Duodenal mucosa (tissue), 2 donors: ENCODE results near the gene LPP.

Source experiments
- H3K27ac ChIP-seq: one replicate; pipeline ENCODE4 v1.7.0; 2013; ENCODE audit warnings: low read depth, low read length
- H3K27me3 ChIP-seq, 2 donors: one replicate each; pipeline ENCODE4 v1.7.0; 2013; ENCODE audit warnings: low read length in 2 of 2, control low read depth in 1 of 2; ENCODE audit not compliant: insufficient read depth in 2 of 2, control insufficient read depth in 1 of 2
- H3K36me3 ChIP-seq, 2 donors: one replicate each; pipeline ENCODE4 v1.7.0; 2013; ENCODE audit warnings: low read length in 2 of 2, control low read depth in 1 of 2; ENCODE audit not compliant: insufficient read depth in 2 of 2, control insufficient read depth in 1 of 2
- H3K4me1 ChIP-seq, 2 donors: one replicate each; pipeline ENCODE4 v1.7.0; 2013; ENCODE audit warnings: low read length in 2 of 2, control low read depth in 1 of 2; ENCODE audit not compliant: insufficient read depth in 2 of 2, control insufficient read depth in 1 of 2
- H3K4me3 ChIP-seq, 2 donors: one replicate each; pipeline ENCODE4 v1.7.0; 2013; ENCODE audit warnings: low read length in 2 of 2, low read depth in 1 of 2
- H3K9ac ChIP-seq, 2 donors: one replicate each; pipeline ENCODE4 v1.7.0; 2013; ENCODE audit warnings: low read length in 2 of 2, low read depth in 1 of 2
- H3K9me3 ChIP-seq, 2 donors: one replicate each; pipeline ENCODE4 v1.7.0; 2013; ENCODE audit warnings: low read length in 2 of 2, control low read depth in 1 of 2; ENCODE audit not compliant: control insufficient read depth in 1 of 2

The LPP gene

DNA sequence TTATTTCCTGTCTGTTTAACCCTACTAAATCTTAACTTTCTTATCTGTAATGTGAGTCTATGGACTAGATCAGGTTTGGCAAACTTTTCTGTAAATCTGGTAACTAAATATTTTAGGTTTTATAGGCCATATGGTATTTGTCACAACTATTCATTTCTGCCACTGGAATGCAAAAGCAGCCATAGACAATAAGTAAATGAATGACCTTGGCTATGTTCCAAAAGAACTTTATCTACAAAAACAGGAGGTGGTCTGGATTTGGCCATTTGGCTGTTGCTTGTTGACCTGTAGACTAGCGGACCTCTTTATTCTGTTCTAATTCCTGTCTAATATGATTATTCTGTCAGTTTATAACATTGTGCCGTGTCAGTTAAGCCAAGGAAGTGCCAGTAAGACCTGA lies 314.2 kb downstream of the LPP start:
- Histone ChIP-seq H3K9ac (no peak overlapping the region), H3K4me3 (no peak overlapping the region), H3K4me1 (peaks cover 0 to 5% of the 10 kb centered on the region in 2 donors), H3K27me3 (no peaks in the 10 kb centered on the region), H3K36me3 (no peaks in the 10 kb centered on the region), H3K9me3 (no peaks in the 10 kb centered on the region), H3K27ac (no peak overlapping the region)

DNA sequence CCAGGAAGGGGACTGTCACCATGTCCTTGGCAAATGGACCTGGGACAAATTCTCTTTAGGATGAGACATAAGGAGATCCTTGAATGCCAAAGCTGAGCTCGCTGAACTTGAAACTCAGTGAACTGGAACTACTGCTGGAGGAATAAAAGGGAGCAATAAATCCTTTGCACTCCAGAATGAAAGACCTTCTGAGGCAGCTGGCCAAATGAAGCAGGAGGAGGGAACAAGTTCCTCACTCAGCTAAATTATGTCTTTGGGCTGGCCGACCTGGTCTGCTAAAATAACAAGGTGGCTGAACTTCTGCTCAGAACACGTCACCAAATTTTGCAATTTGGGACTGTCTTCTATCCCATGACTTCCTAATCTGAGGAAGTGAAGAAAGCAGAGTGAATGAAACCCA lies 314.7 kb downstream of the LPP start:
- Histone ChIP-seq H3K4me1 (peaks cover 0 to 5% of the 10 kb centered on the region in 2 donors), H3K4me3 (no peak overlapping the region), H3K27ac (no peak overlapping the region), H3K27me3 (no peaks in the 10 kb centered on the region), H3K36me3 (no peaks in the 10 kb centered on the region), H3K9me3 (no peaks in the 10 kb centered on the region), H3K9ac (no peak overlapping the region)

GRCh38 chr3:188469228-188469885 lies 315.4 kb downstream of the LPP start:
- no peak overlapping the region for H3K4me3 ChIP-seq
- H3K4me1 ChIP-seq = peaks cover 0 to 5% of the 10 kb centered on the region in 2 donors
- H3K27me3 ChIP-seq = no peaks in the 10 kb centered on the region
- no peak overlapping the region for H3K27ac ChIP-seq
- H3K9ac ChIP-seq = no peak overlapping the region
- no peaks in the 10 kb centered on the region for H3K9me3 ChIP-seq
- H3K36me3 ChIP-seq = no peaks in the 10 kb centered on the region

DNA sequence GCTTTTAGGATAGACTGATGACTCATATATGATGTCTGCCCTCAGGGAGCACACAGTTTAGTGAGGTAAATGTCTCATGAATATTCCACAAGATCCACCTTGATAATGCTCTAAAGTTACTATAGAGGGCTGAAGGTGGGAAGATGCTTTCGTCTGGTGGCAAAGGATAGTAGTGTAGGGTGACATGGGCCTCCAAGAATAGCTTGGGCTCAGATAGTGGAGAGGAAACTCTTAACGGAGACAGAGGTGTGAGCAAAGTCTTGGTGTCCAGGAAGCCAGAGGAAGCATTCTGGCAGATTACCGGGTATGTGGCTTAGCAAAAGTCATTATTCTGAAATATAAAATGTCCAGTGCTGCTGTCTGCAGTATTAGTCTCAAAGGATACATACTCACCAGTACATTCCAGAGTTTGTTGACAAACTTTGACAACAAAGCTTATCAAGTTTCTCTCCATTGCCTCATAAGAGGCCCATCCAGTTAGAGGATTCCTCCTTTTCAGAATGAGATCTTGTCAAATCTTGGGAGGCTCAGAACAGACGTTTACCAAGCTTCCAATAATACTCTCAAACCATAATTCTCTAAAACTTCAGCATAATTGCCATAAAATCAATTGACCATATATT lies 316.7 kb downstream of the LPP start:
- Histone ChIP-seq H3K36me3 (no peaks in the 10 kb centered on the region), H3K27me3 (no peaks in the 10 kb centered on the region), H3K9me3 (no peaks in the 10 kb centered on the region), H3K9ac (no peak overlapping the region), H3K27ac (no peak overlapping the region), H3K4me3 (no peak overlapping the region), H3K4me1 (peaks cover 0 to 5% of the 10 kb centered on the region in 2 donors)

- Histone ChIP-seq H3K4me3 (no peak overlapping the region), H3K9me3 (no peaks in the 10 kb centered on the region), H3K36me3 (no peaks in the 10 kb centered on the region), H3K27me3 (no peaks in the 10 kb centered on the region), H3K27ac (no peak overlapping the region), H3K4me1 (peaks cover 0 to 5% of the 10 kb centered on the region in 2 donors), H3K9ac (no peak overlapping the region)
These were observed 317.8 kb downstream of the LPP start for GRCh38 chr3:188471723-188472122.

- Histone ChIP-seq H3K27ac (no peak overlapping the region), H3K27me3 (no peaks in the 10 kb centered on the region), H3K9me3 (no peaks in the 10 kb centered on the region), H3K4me1 (peaks cover 0 to 5% of the 10 kb centered on the region in 2 donors), H3K9ac (no peak overlapping the region), H3K4me3 (no peak overlapping the region), H3K36me3 (no peaks in the 10 kb centered on the region)
These were observed 318.4 kb downstream of the LPP start for GRCh38 chr3:188472336-188472735.

DNA sequence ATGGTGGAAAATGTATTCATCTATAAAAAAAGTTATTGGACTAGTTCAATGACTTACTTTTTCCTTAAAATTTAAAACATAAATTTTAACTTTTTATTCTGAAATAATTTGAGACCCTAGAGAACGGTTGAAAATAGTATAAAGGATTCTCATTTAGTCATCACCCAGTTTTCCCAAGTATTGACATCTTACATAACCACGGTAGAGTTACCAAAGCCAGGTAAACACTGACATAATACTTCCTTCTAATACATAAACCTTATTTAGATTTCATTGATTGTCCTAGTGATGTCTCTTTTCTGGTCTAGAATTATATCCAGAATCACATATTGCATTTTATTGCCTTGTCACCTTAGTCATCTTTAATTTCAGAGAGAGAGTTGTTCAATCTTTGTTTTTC lies 319.1 kb downstream of the LPP start:
- Histone ChIP-seq H3K27me3 (no peaks in the 10 kb centered on the region), H3K27ac (no peak overlapping the region), H3K9me3 (no peaks in the 10 kb centered on the region), H3K36me3 (no peaks in the 10 kb centered on the region), H3K4me3 (no peak overlapping the region), H3K9ac (no peak overlapping the region), H3K4me1 (peaks cover 0 to 5% of the 10 kb centered on the region in 2 donors)

GRCh38 chr3:188473591-188474288 lies 319.8 kb downstream of the LPP start:
- H3K9ac ChIP-seq = no peak overlapping the region
- H3K4me3 ChIP-seq = no peak overlapping the region
- H3K36me3 ChIP-seq = no peaks in the 10 kb centered on the region
- H3K27ac ChIP-seq = no peak overlapping the region
- no peaks in the 10 kb centered on the region for H3K9me3 ChIP-seq
- no peaks in the 10 kb centered on the region for H3K27me3 ChIP-seq
- no peaks in the 10 kb centered on the region for H3K4me1 ChIP-seq

DNA sequence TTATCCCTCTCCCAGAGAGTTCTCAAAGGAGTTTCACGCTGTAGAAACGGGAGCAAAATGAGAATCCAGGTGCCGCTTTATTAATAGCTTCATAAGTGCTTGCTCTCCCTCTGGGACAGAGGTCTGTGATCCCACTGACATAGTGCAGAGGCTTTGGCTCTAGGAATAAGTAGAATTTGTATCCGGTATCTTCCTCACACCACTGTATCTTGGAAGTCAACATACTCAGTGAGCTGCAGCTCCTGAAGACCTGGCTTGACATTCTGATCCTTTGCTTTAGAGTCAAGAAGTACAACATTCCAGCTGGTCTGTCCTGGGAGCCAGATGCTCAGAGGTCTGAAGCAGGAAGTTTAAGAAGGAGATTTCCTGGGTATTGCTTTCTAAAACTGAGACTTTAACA lies 323.0 kb downstream of the LPP start:
- H3K9ac ChIP-seq = no peak overlapping the region
- H3K4me3 ChIP-seq = no peak overlapping the region
- no peaks in the 10 kb centered on the region for H3K36me3 ChIP-seq
- no peaks in the 10 kb centered on the region for H3K4me1 ChIP-seq
- H3K27me3 ChIP-seq = no peaks in the 10 kb centered on the region
- no peaks in the 10 kb centered on the region for H3K9me3 ChIP-seq
- H3K27ac ChIP-seq = no peak overlapping the region

GRCh38 chr3:188480011-188480410 lies 326.1 kb downstream of the LPP start:
- peaks cover 7 to 10% of the 10 kb centered on the region in 2 donors for H3K36me3 ChIP-seq
- no peaks in the 10 kb centered on the region for H3K27me3 ChIP-seq
- H3K27ac ChIP-seq = no peak overlapping the region
- no peak overlapping the region for H3K4me3 ChIP-seq
- no peaks in the 10 kb centered on the region for H3K4me1 ChIP-seq
- no peaks in the 10 kb centered on the region for H3K9me3 ChIP-seq
- H3K9ac ChIP-seq = no peak overlapping the region
